ENCODE results near the gene BCL2L11. TPM values are rescaled to one million over a fixed set of nuclear protein-coding genes. Genes with fewer than 3 reads are reported as not detected.

BCL2L11 gene
- total and polyA plus RNA-seq, 2 donors (not counting 3 experiments of a cell fraction or from before 2014, with no cell fraction given): 12.9 to 26.6 TPM

- ChIA-PET CTCF (no interaction called here), POLR2A (no interaction called here)
- BruUV-seq (replicated peaks): no TSS peak
- H4K20me1 ChIP-seq (replicated peaks; ENCODE audit: control insufficient read depth, extremely low read depth, insufficient read depth, low read length): no peaks in the 10 kb centered on the region
- DNase-seq (ENCODE audit: low read depth, low spot score) (no peak), FAIRE-seq (no peak)
- H3K79me2 ChIP-seq (ENCODE audit: control insufficient read depth, insufficient read depth, low read length): no peaks in the 10 kb centered on the region
- no peak overlapping the region for H3K27ac ChIP-seq (ENCODE audit: insufficient read depth, low read depth, low read length)
- intact Hi-C loops (cut with micrococcal nuclease) (no loop called here), dilution Hi-C loops (cut with MboI; ENCODE audit: extremely low pct_ligation_motif_present, low sequenced_read_pairs) (no loop called here)
- H3K36me3 ChIP-seq (ENCODE audit: control insufficient read depth in 2 of 2, extremely low read depth in 1 of 2, insufficient read depth in 2 of 2, low read length in 2 of 2): no peaks in the 10 kb centered on the region
- H3K9me1 ChIP-seq (replicated peaks; ENCODE audit: control insufficient read depth, extremely low read depth, insufficient read depth, low read length): no peaks in the 10 kb centered on the region
- H3K4me3 ChIP-seq (replicated peaks in 1 of 3; ENCODE audit: insufficient read depth in 1 of 3, low read depth in 1 of 3, low read length in 3 of 3): no peak overlapping the region
- no peak overlapping the region for H3K9ac ChIP-seq (replicated peaks; ENCODE audit: extremely low read depth, insufficient read depth, low read length)
- no peaks in the 10 kb centered on the region for H3K9me3 ChIP-seq (replicated peaks; ENCODE audit: control insufficient read depth, insufficient read depth, low read length)
- H3K4me2 ChIP-seq (ENCODE audit: insufficient read depth, low read length): no peak overlapping the region
- H3K27me3 ChIP-seq (ENCODE audit: control insufficient read depth in 2 of 2, insufficient read depth in 2 of 2, low read length in 2 of 2): peaks cover 33 to 85% of the 10 kb centered on the region in 2 experiments
- TF ChIP-seq GATA2 (IDR thresholded peaks at IDR 0.05; ENCODE audit: insufficient read depth, insufficient read length, low read depth, low read length) (no peak), JUN (IDR thresholded peaks at IDR 0.05; ENCODE audit: borderline replicate concordance, insufficient read depth, insufficient read length, low read depth) (no peak), MYC (IDR thresholded peaks at IDR 0.05; ENCODE audit: low read depth, low read length) (no peak), POLR2AphosphoS5 (IDR thresholded peaks at IDR 0.05; ENCODE audit: insufficient read depth, low read depth, low read length) (no peak), POLR2A (IDR thresholded peaks at IDR 0.05; ENCODE audit: low read depth, low read length) (no peak), CTCF (IDR thresholded peaks at IDR 0.05; ENCODE audit: extremely low read depth in 1 of 2, insufficient read depth in 1 of 2, low read depth in 1 of 2, low read length in 2 of 2) (no peak), EZH2 (IDR thresholded peaks at IDR 0.05; ENCODE audit: borderline replicate concordance, low read depth, low read length, severe bottlenecking) (no peak), MAX (IDR thresholded peaks at IDR 0.05; ENCODE audit: insufficient read depth, insufficient read length) (no peak), FOS (IDR thresholded peaks at IDR 0.05; ENCODE audit: borderline replicate concordance, insufficient read depth, low read length) (no peak)
- no peak overlapping the region for H2AFZ ChIP-seq (ENCODE audit: low read depth, low read length)
- peaks cover 18% of the 10 kb centered on the region for H3K4me1 ChIP-seq (ENCODE audit: control insufficient read depth, extremely low read depth, insufficient read depth, low read length)
Measured at GRCh38 chr2:111113838-111114237, 6.9 kb upstream of the BCL2L11 start.
